Keratinocyte (primary cell): ENCODE measurements around the gene MTCH1. TPM values are rescaled to one million over a fixed set of nuclear protein-coding genes. Genes with fewer than 3 reads are reported as not detected.

Experiments
- DNase-seq: peaks from one replicate; pipeline ENCODE4 v3.0.0-alpha.2; 2011; ENCODE audit warnings: low read depth, missing footprints, low spot score
- FAIRE-seq: peaks from 2 replicates; lab custom pipeline; 2011; peaks lifted over from hg19 to GRCh38; lab: Jason Lieb, UNC
- H2AFZ ChIP-seq: 2 replicates; pipeline ENCODE4 v1.6.0; 2012; ENCODE audit warnings: low read length, control low read depth, inconsistent platforms; ENCODE audit not compliant: control insufficient read depth
- H3K27ac ChIP-seq: 2 replicates; pipeline ENCODE4 v1.5.1; 2011; ENCODE audit warnings: low read length; ENCODE audit not compliant: control insufficient read depth, insufficient read depth
- H3K27me3 ChIP-seq: 3 replicates; pipeline ENCODE4 v1.6.0; 2011; ENCODE audit warnings: low read length; ENCODE audit not compliant: control insufficient read depth, insufficient read depth; ENCODE audit errors: extremely low read depth
- H3K36me3 ChIP-seq, 2 experiments: 2 replicates in 1 of 2; 3 replicates in 1 of 2; pipeline ENCODE4 v1.5.1; 2011; ENCODE audit warnings: low read length in 2 of 2, mild to moderate bottlenecking in 1 of 2; ENCODE audit not compliant: control insufficient read depth in 2 of 2, insufficient read depth in 2 of 2; ENCODE audit errors: extremely low read depth in 1 of 2
- H3K4me1 ChIP-seq: 3 replicates; pipeline ENCODE4 v1.5.1; 2011; ENCODE audit warnings: low read length; ENCODE audit not compliant: control insufficient read depth, insufficient read depth; ENCODE audit errors: extremely low read depth
- H3K4me2 ChIP-seq: 3 replicates; pipeline ENCODE4 v1.6.0; 2011; ENCODE audit warnings: low read depth, low read length; ENCODE audit not compliant: control insufficient read depth, insufficient read depth; ENCODE audit errors: extremely low read depth
- H3K4me3 ChIP-seq, 3 experiments: fragments of 200-600 bp in 1 of 3; sonication (generic) in 1 of 3; 2 replicates in 2 of 3; 3 replicates in 1 of 3; pipeline ENCODE4 v1.5.1; 2011 to 2016; ENCODE audit warnings: low read length in 3 of 3, mild to moderate bottlenecking in 3 of 3, control low read depth in 2 of 3, inconsistent platforms in 1 of 3, low read depth in 1 of 3, mixed read lengths in 1 of 3, mixed run types in 1 of 3, moderate library complexity in 1 of 3; ENCODE audit not compliant: control insufficient read depth in 2 of 3, insufficient read depth in 2 of 3; ENCODE audit errors: extremely low read depth in 1 of 3
- H3K79me2 ChIP-seq: 2 replicates; pipeline ENCODE4 v1.6.0; 2012; ENCODE audit warnings: low read length; ENCODE audit not compliant: control insufficient read depth, insufficient read depth
- H3K9ac ChIP-seq: 3 replicates; pipeline ENCODE4 v1.6.0; 2011; ENCODE audit warnings: low read length; ENCODE audit not compliant: control insufficient read depth, insufficient read depth; ENCODE audit errors: extremely low read depth
- H3K9me1 ChIP-seq: 3 replicates; pipeline ENCODE4 v1.6.0; 2011; ENCODE audit warnings: low read length; ENCODE audit not compliant: control insufficient read depth, insufficient read depth; ENCODE audit errors: extremely low read depth
- H3K9me3 ChIP-seq: 2 replicates; pipeline ENCODE4 v1.5.1; 2012; ENCODE audit warnings: low read depth, low read length; ENCODE audit not compliant: control insufficient read depth
- H4K20me1 ChIP-seq: 3 replicates; pipeline ENCODE4 v1.6.0; 2011; ENCODE audit warnings: low read length; ENCODE audit not compliant: control insufficient read depth, insufficient read depth; ENCODE audit errors: extremely low read depth
- CTCF ChIP-seq, 3 experiments: IDR thresholded peaks in 1 of 3; conservative IDR thresholded peaks in 1 of 3; optimal IDR thresholded peaks in 1 of 3; 2 replicates in 2 of 3; 3 replicates in 1 of 3; pipeline versions ENCODE3 to v1.5.1; 2011; ENCODE audit warnings: low read length in 3 of 3, mild to moderate bottlenecking in 3 of 3, moderate library complexity in 2 of 3, control low read depth in 1 of 3, inconsistent platforms in 1 of 3; ENCODE audit not compliant: insufficient read depth in 2 of 3; ENCODE audit errors: extremely low read depth in 1 of 3
- EZH2 ChIP-seq: IDR thresholded peaks from one replicate; pipeline ENCODE4 v1.6.1; 2012; ENCODE audit warnings: inconsistent platforms, mild to moderate bottlenecking, low read length, moderate library complexity
- dilution Hi-C: fragments of 300-500 bp; cut with MboI; formaldehyde crosslinking; loops from one replicate; pipeline ENCODE4 v1.7.0; 2020; ENCODE audit warnings: low sequenced_read_pairs; ENCODE audit not compliant: extremely low pct_ligation_motif_present
- polyA plus RNA-seq, 5 experiments: library from polyadenylated mRNA; depleted of rRNA in 3 of 5; stranded (reverse) in 3 of 5; stranded (forward) in 1 of 5; unstranded in 1 of 5; fragments of >200 nt; gene quantifications; 1 replicate in 1 of 5; 2 replicates in 3 of 5; 3 replicates in 1 of 5; pipeline versions ENCODE4 v1.2.1 to v1.2.3, GENCODE V29; 2011 to 2012; ENCODE audit warnings: missing spikeins in 2 of 5, low read depth in 1 of 5, low replicate concordance in 1 of 5

MTCH1 gene
- polyA plus RNA-seq, 1 donor (not counting 4 experiments of a cell fraction or from before 2014, with no cell fraction given), result 88.8 TPM

DNA sequence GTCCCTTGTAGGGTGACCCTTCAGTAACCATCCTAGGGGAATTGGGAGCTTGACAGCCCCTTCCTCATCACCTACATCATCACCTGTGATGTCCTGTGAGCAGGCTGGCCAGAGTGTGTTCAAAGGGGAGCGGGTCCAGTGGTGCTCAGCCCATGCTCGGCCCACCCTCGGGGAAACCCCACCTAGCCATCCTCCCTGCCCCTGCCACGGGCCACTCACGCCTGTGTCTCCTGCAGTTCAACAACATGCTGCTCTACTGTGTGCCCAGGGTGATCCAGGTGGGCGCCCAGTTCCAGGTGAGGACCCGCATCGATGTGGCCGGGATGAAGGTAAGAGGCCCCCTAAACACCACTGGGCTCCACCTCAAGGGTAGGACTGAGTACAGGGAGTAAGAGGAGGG, 29.5 kb upstream of the MTCH1 start:
- H3K9me1 ChIP-seq, result no peaks in the 10 kb centered on the region
- no peak overlapping the region for H3K4me3 ChIP-seq
- no peak for DNase-seq
- no peaks in the 10 kb centered on the region for H4K20me1 ChIP-seq
- H3K9me3 ChIP-seq, result no peaks in the 10 kb centered on the region
- H2AFZ ChIP-seq, result no peak overlapping the region
- FAIRE-seq, result no peak
- no peaks in the 10 kb centered on the region for H3K79me2 ChIP-seq
- TF ChIP-seq CTCF (optimal IDR thresholded peaks at IDR 0.05 in 1 of 3, IDR thresholded peaks at IDR 0.05 in 1 of 3, conservative IDR thresholded peaks at IDR 0.05 in 1 of 3; ENCODE audit: extremely low read depth in 1 of 3, insufficient read depth in 2 of 3, low read length in 3 of 3), result no peak
- no peak for TF ChIP-seq EZH2
- dilution Hi-C loops, result no loop called here
- no peak overlapping the region for H3K27ac ChIP-seq
- no peak overlapping the region for H3K9ac ChIP-seq
- H3K4me2 ChIP-seq, result no peak overlapping the region
- no peaks in the 10 kb centered on the region for H3K36me3 ChIP-seq
- peaks cover 14% of the 10 kb centered on the region for H3K4me1 ChIP-seq
- peaks cover 14% of the 10 kb centered on the region for H3K27me3 ChIP-seq

- no peaks in the 10 kb centered on the region for H4K20me1 ChIP-seq
- H3K27ac ChIP-seq, result no peak overlapping the region
- no peak overlapping the region for H3K4me3 ChIP-seq
- no peak for DNase-seq
- FAIRE-seq, result no peak
- TF ChIP-seq EZH2, result no peak
- H3K9ac ChIP-seq, result no peak overlapping the region
- no peak overlapping the region for H2AFZ ChIP-seq
- no peaks in the 10 kb centered on the region for H3K79me2 ChIP-seq
- H3K36me3 ChIP-seq, result no peaks in the 10 kb centered on the region
- H3K9me3 ChIP-seq, result no peaks in the 10 kb centered on the region
- H3K27me3 ChIP-seq, result peaks cover 14% of the 10 kb centered on the region
- dilution Hi-C loops, result no loop called here
- H3K4me2 ChIP-seq, result no peak overlapping the region
- peaks cover 14% of the 10 kb centered on the region for H3K4me1 ChIP-seq
- no peaks in the 10 kb centered on the region for H3K9me1 ChIP-seq
Measured at GRCh38 chr6:37014667-37015066, 28.7 kb upstream of the MTCH1 start.
